Activated effector memory CD4-positive, alpha-beta T cell treated with anti-CD3 and anti-CD28 coated beads, Interleukin-2, amount 50 U/mL, for 16 hours (primary cell): ENCODE results near the gene HABP2.

Experiments used
- DNase-seq: peaks from one replicate; pipeline ENCODE4 v3.0.0-alpha.2; 2020

HABP2 gene

GRCh38 chr10:113560071-113560470 is 7.2 kb downstream of the HABP2 start:
- no peak for DNase-seq

GRCh38 chr10:113561214-113561613 is 8.4 kb downstream of the HABP2 start:
- no peak for DNase-seq

GRCh38 chr10:113562069-113562468 is 9.2 kb downstream of the HABP2 start:
- DNase-seq, result no peak

GRCh38 chr10:113562704-113563103 is 9.9 kb downstream of the HABP2 start:
- no peak for DNase-seq

- peak; percentile 85 for DNase-seq
These were observed 10.6 kb downstream of the HABP2 start for GRCh38 chr10:113563306-113564088.

GRCh38 chr10:113565364-113565763 is 12.5 kb downstream of the HABP2 start:
- DNase-seq, result no peak

- no peak for DNase-seq
These were observed 14.0 kb downstream of the HABP2 start for GRCh38 chr10:113566888-113567287.

- DNase-seq, result no peak
These were observed 16.7 kb downstream of the HABP2 start for GRCh38 chr10:113569576-113569975.

- DNase-seq, result no peak
These were observed 19.9 kb downstream of the HABP2 start for GRCh38 chr10:113572520-113573290.

- no peak for DNase-seq
These were observed 20.5 kb downstream of the HABP2 start for GRCh38 chr10:113573368-113573767.

GRCh38 chr10:113576852-113577251 is 24.0 kb downstream of the HABP2 start:
- no peak for DNase-seq

- DNase-seq, result no peak
These were observed 25.9 kb downstream of the HABP2 start for GRCh38 chr10:113578773-113579172.

- no peak for DNase-seq
These were observed 28.2 kb downstream of the HABP2 start for GRCh38 chr10:113581092-113581491.

- no peak for DNase-seq
These were observed 30.7 kb downstream of the HABP2 start for GRCh38 chr10:113583571-113583970.

GRCh38 chr10:113585949-113586348 is 33.1 kb downstream of the HABP2 start:
- no peak for DNase-seq

GRCh38 chr10:113589201-113589770 is 36.4 kb downstream of the HABP2 start:
- no peak for DNase-seq

GRCh38 chr10:113590581-113590980 is 37.7 kb downstream of the HABP2 start:
- DNase-seq, result no peak

GRCh38 chr10:113592380-113592779 is 39.5 kb downstream of the HABP2 start:
- DNase-seq, result no peak

GRCh38 chr10:113594652-113595051 is 41.8 kb downstream of the HABP2 start:
- no peak for DNase-seq

- no peak for DNase-seq
These were observed 47.7 kb downstream of the HABP2 start for GRCh38 chr10:113600569-113600968.

- no peak for DNase-seq
These were observed 50.4 kb downstream of the HABP2 start for GRCh38 chr10:113603057-113603777.

- DNase-seq, result no peak
These were observed 51.7 kb downstream of the HABP2 start for GRCh38 chr10:113604572-113604971.

GRCh38 chr10:113605268-113605978 is 52.6 kb downstream of the HABP2 start:
- DNase-seq, result no peak
